ENCODE measurements around the gene GNB1L. TPM values are rescaled to one million over a fixed set of nuclear protein-coding genes. Genes with fewer than 3 reads are reported as not detected.

Gene GNB1L
- total and polyA plus RNA-seq, 9 of the 15 experiments (the other 6 are each of a cell fraction or from before 2014, with no cell fraction given) = 0.56 to 50.5 (median 10.2) TPM

DNA sequence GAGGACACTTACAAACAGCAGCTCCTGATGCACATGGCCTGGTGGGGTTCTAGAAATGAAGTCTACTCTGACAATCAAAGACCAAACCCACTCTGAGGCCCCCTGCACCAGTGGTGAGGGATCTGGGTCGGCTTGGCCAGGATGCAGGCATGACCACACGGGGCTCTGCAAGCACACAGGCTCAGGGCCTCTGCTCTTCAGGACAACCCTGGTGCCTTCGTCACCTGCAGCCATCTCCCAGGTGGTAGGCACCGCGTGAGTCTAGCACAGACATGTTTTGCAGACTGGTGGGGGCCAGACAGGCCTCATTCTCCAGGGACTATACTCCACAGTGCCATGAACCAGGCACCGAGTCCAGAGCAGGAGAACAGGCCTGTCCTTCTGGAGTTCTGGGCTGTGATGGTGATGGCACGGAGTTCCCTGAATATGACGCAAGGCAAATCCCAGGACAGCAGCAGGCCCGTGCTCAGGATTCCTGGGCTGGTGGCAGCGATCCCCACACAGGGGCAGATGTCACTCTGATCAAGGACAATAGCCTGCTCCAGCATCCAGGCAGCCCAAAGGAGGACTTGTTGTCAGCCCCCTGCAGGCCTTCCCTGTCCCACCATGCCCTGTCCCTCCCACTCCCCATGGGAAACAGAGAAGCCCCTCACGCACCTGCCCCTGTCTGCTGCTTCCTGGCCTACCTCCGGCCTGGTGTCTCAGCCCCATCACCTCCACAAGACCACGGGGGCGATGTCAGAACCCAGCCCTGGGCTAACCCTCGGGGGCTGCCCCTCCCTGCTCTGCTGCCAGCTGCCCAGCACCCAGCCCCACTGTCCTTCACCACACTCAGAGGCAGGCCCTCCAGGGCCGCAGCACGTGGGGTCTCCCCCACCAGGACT lies 36.1 kb downstream of the GNB1L start (continued):
- TF ChIP-seq, protein P1, sequence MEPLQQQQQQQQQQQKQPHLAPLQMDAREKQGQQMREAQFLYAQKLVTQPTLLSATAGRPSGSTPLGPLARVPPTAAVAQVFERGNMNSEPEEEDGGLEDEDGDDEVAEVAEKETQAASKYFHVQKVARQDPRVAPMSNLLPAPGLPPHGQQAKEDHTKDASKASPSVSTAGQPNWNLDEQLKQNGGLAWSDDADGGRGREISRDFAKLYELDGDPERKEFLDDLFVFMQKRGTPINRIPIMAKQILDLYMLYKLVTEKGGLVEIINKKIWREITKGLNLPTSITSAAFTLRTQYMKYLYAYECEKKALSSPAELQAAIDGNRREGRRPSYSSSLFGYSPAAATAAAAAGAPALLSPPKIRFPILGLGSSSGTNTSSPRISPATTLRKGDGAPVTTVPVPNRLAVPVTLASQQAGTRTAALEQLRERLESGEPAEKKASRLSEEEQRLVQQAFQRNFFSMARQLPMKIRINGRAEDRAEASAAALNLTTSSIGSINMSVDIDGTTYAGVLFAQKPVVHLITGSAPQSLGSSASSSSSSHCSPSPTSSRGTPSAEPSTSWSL (CRISPR knock-in tag; IDR thresholded peaks at IDR 0.05; ENCODE audit: borderline replicate concordance) = no peak
- TF ChIP-seq, protein P2, sequence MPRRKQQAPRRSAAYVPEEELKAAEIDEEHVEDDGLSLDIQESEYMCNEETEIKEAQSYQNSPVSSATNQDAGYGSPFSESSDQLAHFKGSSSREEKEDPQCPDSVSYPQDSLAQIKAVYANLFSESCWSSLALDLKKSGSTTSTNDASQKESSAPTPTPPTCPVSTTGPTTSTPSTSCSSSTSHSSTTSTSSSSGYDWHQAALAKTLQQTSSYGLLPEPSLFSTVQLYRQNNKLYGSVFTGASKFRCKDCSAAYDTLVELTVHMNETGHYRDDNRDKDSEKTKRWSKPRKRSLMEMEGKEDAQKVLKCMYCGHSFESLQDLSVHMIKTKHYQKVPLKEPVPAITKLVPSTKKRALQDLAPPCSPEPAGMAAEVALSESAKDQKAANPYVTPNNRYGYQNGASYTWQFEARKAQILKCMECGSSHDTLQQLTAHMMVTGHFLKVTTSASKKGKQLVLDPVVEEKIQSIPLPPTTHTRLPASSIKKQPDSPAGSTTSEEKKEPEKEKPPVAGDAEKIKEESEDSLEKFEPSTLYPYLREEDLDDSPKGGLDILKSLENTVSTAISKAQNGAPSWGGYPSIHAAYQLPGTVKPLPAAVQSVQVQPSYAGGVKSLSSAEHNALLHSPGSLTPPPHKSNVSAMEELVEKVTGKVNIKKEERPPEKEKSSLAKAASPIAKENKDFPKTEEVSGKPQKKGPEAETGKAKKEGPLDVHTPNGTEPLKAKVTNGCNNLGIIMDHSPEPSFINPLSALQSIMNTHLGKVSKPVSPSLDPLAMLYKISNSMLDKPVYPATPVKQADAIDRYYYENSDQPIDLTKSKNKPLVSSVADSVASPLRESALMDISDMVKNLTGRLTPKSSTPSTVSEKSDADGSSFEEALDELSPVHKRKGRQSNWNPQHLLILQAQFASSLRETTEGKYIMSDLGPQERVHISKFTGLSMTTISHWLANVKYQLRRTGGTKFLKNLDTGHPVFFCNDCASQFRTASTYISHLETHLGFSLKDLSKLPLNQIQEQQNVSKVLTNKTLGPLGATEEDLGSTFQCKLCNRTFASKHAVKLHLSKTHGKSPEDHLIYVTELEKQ (CRISPR knock-in tag; IDR thresholded peaks at IDR 0.05) = no peak
- TF ChIP-seq HNRNPLL (IDR thresholded peaks at IDR 0.05; ENCODE audit: low read depth, low read length, poor library complexity, severe bottlenecking) (peak; percentile 27), NFE2 (IDR thresholded peaks at IDR 0.05; ENCODE audit: low read depth) (no peak), MCM7 (IDR thresholded peaks at IDR 0.05) (no peak), RFX1 (IDR thresholded peaks at IDR 0.05) (no peak), FUS (optimal IDR thresholded peaks at IDR 0.05; ENCODE audit: low read depth, low read length) (no peak), ZBTB7A (IDR thresholded peaks at IDR 0.05; ENCODE audit: borderline replicate concordance, control insufficient read depth, low read depth, low read length) (peak; percentile 36; the same call in 1 of the 2 replicates), TEAD2 (tag; IDR thresholded peaks at IDR 0.05) (no peak), ZNF436 (CRISPR knock-in tag; IDR thresholded peaks at IDR 0.05) (no peak), NFXL1 (CRISPR knock-in tag; IDR thresholded peaks at IDR 0.05) (no peak), NFIX (CRISPR knock-in tag; IDR thresholded peaks at IDR 0.05; ENCODE audit: low read depth) (no peak), NCOA1 (IDR thresholded peaks at IDR 0.05; ENCODE audit: low read depth) (no peak)
- TF ChIP-seq, protein P3, sequence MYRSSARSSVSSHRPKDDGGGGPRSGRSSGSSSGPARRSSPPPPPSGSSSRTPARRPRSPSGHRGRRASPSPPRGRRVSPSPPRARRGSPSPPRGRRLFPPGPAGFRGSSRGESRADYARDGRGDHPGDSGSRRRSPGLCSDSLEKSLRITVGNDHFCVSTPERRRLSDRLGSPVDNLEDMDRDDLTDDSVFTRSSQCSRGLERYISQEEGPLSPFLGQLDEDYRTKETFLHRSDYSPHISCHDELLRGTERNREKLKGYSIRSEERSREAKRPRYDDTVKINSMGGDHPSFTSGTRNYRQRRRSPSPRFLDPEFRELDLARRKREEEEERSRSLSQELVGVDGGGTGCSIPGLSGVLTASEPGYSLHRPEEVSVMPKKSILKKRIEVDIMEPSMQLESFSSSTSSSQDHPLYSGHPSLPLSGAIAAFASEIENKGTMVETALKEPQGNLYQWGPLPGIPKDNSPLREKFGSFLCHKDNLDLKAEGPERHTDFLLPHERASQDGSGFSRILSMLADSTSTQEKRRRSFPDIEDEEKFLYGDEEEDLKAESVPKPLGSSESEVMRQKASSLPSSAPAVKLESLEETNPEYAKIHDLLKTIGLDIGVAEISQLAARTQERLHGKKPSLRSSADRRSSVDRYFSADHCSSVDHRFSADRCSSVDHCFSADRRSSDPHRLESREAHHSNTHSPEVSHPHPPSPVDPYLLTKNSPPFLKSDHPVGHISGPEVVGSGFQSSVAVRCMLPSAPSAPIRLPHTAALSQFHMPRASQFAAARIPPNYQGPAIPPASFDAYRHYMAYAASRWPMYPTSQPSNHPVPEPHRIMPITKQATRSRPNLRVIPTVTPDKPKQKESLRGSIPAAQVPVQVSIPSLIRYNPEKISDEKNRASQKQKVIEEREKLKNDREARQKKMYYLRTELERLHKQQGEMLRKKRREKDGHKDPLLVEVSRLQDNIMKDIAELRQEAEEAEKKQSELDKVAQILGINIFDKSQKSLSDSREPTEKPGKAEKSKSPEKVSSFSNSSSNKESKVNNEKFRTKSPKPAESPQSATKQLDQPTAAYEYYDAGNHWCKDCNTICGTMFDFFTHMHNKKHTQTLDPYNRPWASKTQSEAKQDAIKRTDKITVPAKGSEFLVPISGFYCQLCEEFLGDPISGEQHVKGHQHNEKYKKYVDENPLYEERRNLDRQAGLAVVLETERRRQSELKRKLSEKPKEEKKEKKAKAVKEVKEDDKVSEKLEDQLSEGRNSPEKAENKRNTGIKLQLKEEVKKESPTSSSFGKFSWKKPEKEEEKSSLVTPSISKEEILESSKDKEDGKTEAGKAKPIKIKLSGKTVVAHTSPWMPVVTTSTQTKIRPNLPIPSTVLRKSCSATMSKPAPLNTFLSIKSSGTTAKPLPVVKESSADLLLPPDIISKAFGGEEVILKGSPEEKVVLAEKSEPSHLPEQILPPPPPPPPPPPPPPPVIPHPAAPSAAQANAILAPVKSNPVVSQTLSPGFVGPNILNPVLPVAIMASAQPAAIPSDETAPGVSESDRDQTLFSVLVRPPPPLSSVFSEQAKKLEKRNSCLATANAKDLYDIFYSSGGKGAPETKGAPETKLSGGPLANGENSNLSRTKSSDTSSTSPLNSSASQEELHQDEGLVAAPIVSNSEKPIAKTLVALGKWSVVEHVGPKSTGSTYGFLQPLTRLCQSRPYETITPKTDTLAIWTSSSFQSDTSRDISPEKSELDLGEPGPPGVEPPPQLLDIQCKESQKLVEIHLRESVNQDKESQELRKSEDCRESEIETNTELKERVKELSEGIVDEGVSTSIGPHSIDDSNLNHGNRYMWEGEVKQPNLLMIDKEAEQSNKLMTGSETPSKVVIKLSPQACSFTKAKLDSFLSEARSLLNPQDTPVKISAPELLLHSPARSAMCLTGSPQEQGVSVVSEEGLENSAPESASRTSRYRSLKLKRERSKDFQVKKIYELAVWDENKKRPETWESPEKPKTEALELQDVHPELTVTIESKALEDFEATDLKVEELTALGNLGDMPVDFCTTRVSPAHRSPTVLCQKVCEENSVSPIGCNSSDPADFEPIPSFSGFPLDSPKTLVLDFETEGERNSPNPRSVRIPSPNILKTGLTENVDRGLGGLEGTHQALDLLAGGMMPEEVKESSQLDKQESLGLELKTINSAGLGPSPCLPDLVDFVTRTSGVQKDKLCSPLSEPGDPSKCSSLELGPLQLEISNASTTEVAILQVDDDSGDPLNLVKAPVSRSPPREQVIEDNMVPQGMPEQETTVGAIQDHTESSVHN (IDR thresholded peaks at IDR 0.05; ENCODE audit: borderline replicate concordance in 1 of 2, low read depth in 1 of 2) = no peak
